Stimulated activated memory B cell treated with anti-CD40 and anti-IgM and Interleukin-4, amounts not matched to agents 10 μg/mL and 1 μg/mL and 100 μg/mL, for 72 hours (primary cell): Measurements from ENCODE around the gene SAMD3.
A peak's percentile ranks its signal among the peaks of the same experiment; 100 is the strongest.
"Not testable (repeated sequence)": the region's sequence is repeated elsewhere in the genome, so short reads cannot be mapped to it uniquely, and the experiment has no call there.

Source experiments
- ATAC-seq: fragments of 150-1000 bp; cut with Tn5 transposase; 2 replicates; pipeline ENCODE4 v1.10.0; 2021
- H3K27ac Mint-ChIP-seq: one replicate; pipeline ENCODE4 v1.8.0; 2022; ENCODE audit warnings: mild to moderate bottlenecking, mixed read lengths
- H3K27me3 Mint-ChIP-seq: one replicate; pipeline ENCODE4 v1.8.0; 2022; ENCODE audit warnings: mixed read lengths
- H3K36me3 Mint-ChIP-seq: one replicate; pipeline ENCODE4 v1.8.0; 2022; ENCODE audit warnings: mixed read lengths
- H3K4me1 Mint-ChIP-seq: one replicate; pipeline ENCODE4 v1.8.0; 2022; ENCODE audit warnings: mixed read lengths
- H3K4me3 Mint-ChIP-seq: one replicate; pipeline ENCODE4 v1.8.0; 2022; ENCODE audit warnings: mild to moderate bottlenecking, moderate library complexity, mixed read lengths
- H3K9me3 Mint-ChIP-seq: one replicate; pipeline ENCODE4 v1.8.0; 2022; ENCODE audit warnings: mixed read lengths

Gene SAMD3

GRCh38 chr6:130138116-130138908 is 84.4 kb downstream of the SAMD3 start:
- H3K4me1 Mint-ChIP-seq: no peaks in the 10 kb centered on the region
- ATAC-seq: no peak
- H3K9me3 Mint-ChIP-seq: peaks cover 2% of the 10 kb centered on the region
- peaks cover 76% of the 10 kb centered on the region for H3K36me3 Mint-ChIP-seq
- H3K27ac Mint-ChIP-seq: no peak overlapping the region
- H3K4me3 Mint-ChIP-seq: no peak overlapping the region
- H3K27me3 Mint-ChIP-seq: no peaks in the 10 kb centered on the region

DNA sequence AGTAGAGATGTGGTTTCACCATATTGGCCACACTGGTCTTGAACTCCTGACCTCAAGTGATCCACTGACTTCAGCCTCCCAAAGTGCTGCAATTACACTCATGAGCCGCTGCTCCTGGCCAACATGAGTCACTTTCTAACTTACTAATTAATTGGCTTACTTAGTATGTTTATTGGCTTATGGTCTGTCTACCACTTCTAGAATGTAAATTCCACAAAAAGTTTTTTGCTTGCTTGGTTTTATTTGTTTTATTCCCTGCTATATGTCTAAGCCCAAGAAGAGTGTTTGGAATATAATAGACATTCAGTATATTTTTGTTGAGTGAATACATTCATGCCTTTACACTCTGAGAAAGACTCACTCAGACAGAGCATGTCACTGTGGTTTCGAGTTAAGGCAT is 86.0 kb downstream of the SAMD3 start:
- Mint-ChIP-seq H3K4me1 (peaks cover 8% of the 10 kb centered on the region), H3K27ac (no peak overlapping the region), H3K4me3 (no peak overlapping the region), H3K9me3 (peaks cover 2% of the 10 kb centered on the region), H3K27me3 (no peaks in the 10 kb centered on the region), H3K36me3 (peaks cover 63% of the 10 kb centered on the region)
- ATAC-seq: no peak

DNA sequence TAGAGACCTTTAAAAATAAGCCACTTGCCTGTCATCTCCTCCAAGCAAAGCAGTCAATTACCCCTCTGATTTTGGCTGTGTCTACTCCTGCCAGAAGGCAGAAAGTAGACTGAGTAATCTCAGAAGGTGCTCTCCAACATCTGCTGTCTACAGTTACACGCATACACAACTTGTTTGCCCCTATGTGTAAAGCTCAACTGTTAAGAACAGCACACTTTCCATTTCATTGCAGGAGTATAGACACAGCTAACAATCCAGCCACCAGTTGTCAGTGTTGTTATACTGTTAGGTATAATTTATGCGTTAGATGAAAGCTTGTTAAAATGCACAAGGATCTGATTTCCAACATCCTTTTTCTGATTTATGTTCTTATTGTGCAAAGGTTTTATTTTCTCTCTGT is 88.2 kb downstream of the SAMD3 start:
- Mint-ChIP-seq H3K4me1 (peaks cover 24% of the 10 kb centered on the region), H3K36me3 (peaks cover 64% of the 10 kb centered on the region), H3K9me3 (peaks cover 2% of the 10 kb centered on the region), H3K27me3 (no peaks in the 10 kb centered on the region), H3K4me3 (no peak overlapping the region), H3K27ac (no peak overlapping the region)
- no peak for ATAC-seq

GRCh38 chr6:130132286-130132701 is 90.5 kb downstream of the SAMD3 start:
- H3K9me3 Mint-ChIP-seq: peaks cover 2% of the 10 kb centered on the region
- peaks cover 25% of the 10 kb centered on the region for H3K4me1 Mint-ChIP-seq
- peaks cover 49% of the 10 kb centered on the region for H3K36me3 Mint-ChIP-seq

DNA sequence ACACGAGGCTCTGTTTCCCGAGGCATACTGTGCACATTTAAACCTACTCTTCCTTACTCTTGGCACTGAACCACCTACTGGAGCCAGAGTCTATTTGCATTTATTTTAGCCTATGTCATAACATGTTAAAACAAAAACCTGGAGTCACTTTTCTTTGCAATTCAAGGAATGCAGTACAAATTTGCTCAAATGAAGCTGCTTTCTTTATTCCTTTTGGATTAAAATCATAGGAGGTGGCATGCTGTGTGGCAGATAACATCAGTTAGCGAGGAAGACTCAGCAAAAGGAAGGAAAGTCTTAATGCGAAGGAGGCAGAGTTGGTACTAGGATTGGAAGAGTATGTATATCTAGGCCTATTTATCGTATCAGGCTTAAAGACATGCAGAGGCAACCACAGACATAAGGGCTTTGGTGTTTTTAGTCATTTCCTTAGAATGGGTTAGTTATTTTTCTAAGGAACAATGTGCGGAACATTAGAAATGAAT is 92.9 kb downstream of the SAMD3 start:
- H3K4me3 Mint-ChIP-seq: no peak overlapping the region
- H3K4me1 Mint-ChIP-seq: peaks cover 45% of the 10 kb centered on the region
- peaks cover 48% of the 10 kb centered on the region for H3K36me3 Mint-ChIP-seq
- no peak for ATAC-seq
- no peak overlapping the region for H3K27ac Mint-ChIP-seq
- H3K9me3 Mint-ChIP-seq: no peaks in the 10 kb centered on the region
- H3K27me3 Mint-ChIP-seq: no peaks in the 10 kb centered on the region

More at GRCh38 chr6:130132286-130132701, 90.5 kb downstream of the SAMD3 start:
- peak overlapping the region; percentile 38 for H3K4me3 Mint-ChIP-seq
- ATAC-seq: peak; percentile 55
- H3K27ac Mint-ChIP-seq: peak overlapping the region; percentile 87
- no peaks in the 10 kb centered on the region for H3K27me3 Mint-ChIP-seq

GRCh38 chr6:130128326-130128725 is 94.4 kb downstream of the SAMD3 start:
- no peaks in the 10 kb centered on the region for H3K9me3 Mint-ChIP-seq
- no peak for ATAC-seq
- H3K27me3 Mint-ChIP-seq: no peaks in the 10 kb centered on the region
- H3K36me3 Mint-ChIP-seq: peaks cover 46% of the 10 kb centered on the region
- H3K27ac Mint-ChIP-seq: peak overlapping the region; percentile 6
- no peak overlapping the region for H3K4me3 Mint-ChIP-seq
- H3K4me1 Mint-ChIP-seq: peaks cover 45% of the 10 kb centered on the region

DNA sequence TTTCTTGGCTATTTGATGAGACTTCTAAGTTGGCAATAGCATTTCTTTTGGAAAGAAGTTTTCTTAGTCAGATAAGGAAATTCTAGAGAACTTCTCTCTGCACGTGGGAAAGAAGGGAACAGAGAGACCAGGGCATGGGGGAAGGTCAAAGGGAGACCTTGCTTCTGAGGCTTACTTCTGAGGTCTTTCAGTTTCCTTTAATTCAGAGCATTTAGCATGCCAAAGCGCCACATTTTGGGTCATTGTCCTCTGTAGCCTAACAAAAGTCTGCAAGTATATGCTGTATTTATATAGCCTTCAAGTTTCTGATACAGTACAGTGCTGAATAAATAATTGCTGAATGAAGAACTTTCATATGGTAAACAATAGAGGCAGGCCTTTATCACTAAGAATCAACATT is 95.6 kb downstream of the SAMD3 start:
- Mint-ChIP-seq H3K4me1 (peaks cover 40% of the 10 kb centered on the region), H3K36me3 (peaks cover 44% of the 10 kb centered on the region), H3K9me3 (no peaks in the 10 kb centered on the region)

DNA sequence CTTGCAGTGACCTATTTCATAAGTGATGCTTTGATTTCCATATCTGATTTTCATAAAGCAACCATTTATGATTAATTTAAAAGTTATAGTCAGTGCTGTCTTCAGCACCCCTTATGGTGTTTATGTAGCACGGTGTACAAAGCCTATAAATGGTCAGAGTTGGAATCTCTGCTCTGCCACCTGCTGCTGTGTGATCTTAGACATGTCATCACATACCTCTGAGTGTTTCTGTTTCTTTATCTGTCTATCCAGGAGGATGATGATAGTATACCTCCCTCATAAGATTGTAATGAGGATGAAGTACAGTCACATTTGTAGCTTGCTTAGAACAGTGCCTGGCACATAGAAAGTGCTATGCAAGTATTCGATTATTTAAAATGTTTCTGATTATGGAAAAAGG is 100.5 kb downstream of the SAMD3 start:
- Mint-ChIP-seq H3K4me1 (peaks cover 29% of the 10 kb centered on the region), H3K36me3 (peaks cover 47% of the 10 kb centered on the region), H3K9me3 (no peaks in the 10 kb centered on the region), H3K4me3 (no peak overlapping the region), H3K27ac (no peak overlapping the region), H3K27me3 (no peaks in the 10 kb centered on the region)
- ATAC-seq: no peak

More for the DNA sequence above, 95.6 kb downstream of the SAMD3 start:
- Mint-ChIP-seq H3K27me3 (no peaks in the 10 kb centered on the region), H3K27ac (peak overlapping the region; percentile 50), H3K4me3 (no peak overlapping the region)
- ATAC-seq: no peak

DNA sequence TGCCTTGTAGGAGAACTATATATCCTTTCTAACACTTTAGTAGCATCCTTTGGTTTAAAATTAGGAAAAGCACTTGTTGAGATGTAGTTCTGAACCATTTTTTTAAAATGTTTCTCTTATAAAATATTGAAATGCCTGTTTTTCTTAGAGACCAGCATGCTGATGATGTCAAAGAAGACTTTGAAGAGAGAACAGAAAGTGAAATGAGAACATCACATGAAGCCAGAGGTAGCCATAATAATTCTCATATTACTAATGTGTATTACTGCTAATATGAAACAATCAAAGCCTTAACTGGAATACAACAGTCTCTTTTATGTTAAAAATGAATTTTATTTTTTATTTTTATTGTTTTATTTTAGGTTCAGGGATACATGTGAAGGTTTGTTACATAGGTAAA is 102.0 kb downstream of the SAMD3 start:
- H3K4me1 Mint-ChIP-seq: peaks cover 24% of the 10 kb centered on the region
- H3K27me3 Mint-ChIP-seq: no peaks in the 10 kb centered on the region
- peaks cover 41% of the 10 kb centered on the region for H3K36me3 Mint-ChIP-seq
- no peak for ATAC-seq
- H3K4me3 Mint-ChIP-seq: no peak overlapping the region
- H3K27ac Mint-ChIP-seq: peak overlapping the region; percentile 26
- H3K9me3 Mint-ChIP-seq: no peaks in the 10 kb centered on the region

DNA sequence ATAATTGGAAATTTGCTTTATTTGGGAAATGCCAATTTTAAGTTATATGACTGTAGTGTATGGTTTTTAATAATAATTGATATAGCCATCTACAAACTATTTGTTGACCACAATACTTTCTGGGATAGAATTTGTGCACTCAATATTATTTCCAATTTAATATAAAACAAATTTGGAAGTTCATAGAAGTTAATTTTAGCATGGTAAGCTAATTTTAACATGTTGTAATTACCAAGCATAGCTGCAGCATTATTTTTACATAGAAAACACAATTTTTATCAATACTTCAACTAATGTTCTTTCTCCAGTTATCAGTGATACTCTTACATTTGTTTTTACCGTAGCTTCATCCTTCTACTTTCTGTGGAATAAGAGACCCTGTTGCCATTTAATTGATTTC is 103.5 kb downstream of the SAMD3 start:
- Mint-ChIP-seq H3K4me1 (peaks cover 32% of the 10 kb centered on the region), H3K27me3 (no peaks in the 10 kb centered on the region), H3K27ac (peak overlapping the region; percentile 64), H3K4me3 (no peak overlapping the region), H3K9me3 (no peaks in the 10 kb centered on the region), H3K36me3 (peaks cover 33% of the 10 kb centered on the region)
- ATAC-seq: no peak

- H3K27ac Mint-ChIP-seq: peak overlapping the region; percentile 64
- peak; percentile 32 for ATAC-seq
- H3K36me3 Mint-ChIP-seq: peaks cover 28% of the 10 kb centered on the region
- H3K27me3 Mint-ChIP-seq: no peaks in the 10 kb centered on the region
- H3K4me1 Mint-ChIP-seq: peaks cover 38% of the 10 kb centered on the region
- no peaks in the 10 kb centered on the region for H3K9me3 Mint-ChIP-seq
- H3K4me3 Mint-ChIP-seq: no peak overlapping the region
Observed at GRCh38 chr6:130118236-130118635, 104.5 kb downstream of the SAMD3 start.

GRCh38 chr6:130117187-130117701 is 105.5 kb downstream of the SAMD3 start:
- ATAC-seq, H3K4me3 Mint-ChIP-seq, H3K9me3 Mint-ChIP-seq, H3K27ac Mint-ChIP-seq, H3K27me3 Mint-ChIP-seq: not testable (repeated sequence)
- Mint-ChIP-seq H3K36me3 (peaks cover 34% of the 10 kb centered on the region), H3K4me1 (peaks cover 38% of the 10 kb centered on the region)

DNA sequence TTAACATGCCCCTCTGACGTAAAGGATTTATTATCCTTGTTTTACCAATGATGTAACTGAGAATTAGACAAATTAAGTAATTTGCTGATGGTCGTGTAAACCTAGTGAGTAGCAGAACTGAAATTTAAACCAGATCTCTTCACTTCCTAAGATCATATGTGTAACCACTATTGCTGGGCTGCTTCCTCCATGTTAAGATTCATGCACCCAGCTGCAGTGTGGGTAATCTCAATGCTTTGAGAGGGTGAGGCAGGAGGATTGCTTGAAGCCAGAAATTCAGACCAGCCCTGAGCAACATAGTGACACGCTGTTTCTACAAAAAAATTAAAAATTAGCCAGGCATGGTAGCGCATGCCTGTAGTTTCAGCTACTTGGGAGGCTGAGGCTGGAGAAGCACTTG is 106.5 kb downstream of the SAMD3 start:
- ATAC-seq: peak; percentile 59
- no peaks in the 10 kb centered on the region for H3K9me3 Mint-ChIP-seq
- no peak overlapping the region for H3K4me3 Mint-ChIP-seq
- peaks cover 40% of the 10 kb centered on the region for H3K36me3 Mint-ChIP-seq
- no peaks in the 10 kb centered on the region for H3K27me3 Mint-ChIP-seq
- H3K27ac Mint-ChIP-seq: peak overlapping the region; percentile 96
- H3K4me1 Mint-ChIP-seq: peaks cover 44% of the 10 kb centered on the region

GRCh38 chr6:130115036-130115435 is 107.7 kb downstream of the SAMD3 start:
- Mint-ChIP-seq H3K9me3 (peaks cover 3% of the 10 kb centered on the region), H3K27me3 (no peaks in the 10 kb centered on the region), H3K36me3 (peaks cover 40% of the 10 kb centered on the region), H3K27ac (peak overlapping the region; percentile 96), H3K4me3 (peak overlapping the region; percentile 29), H3K4me1 (peaks cover 53% of the 10 kb centered on the region)
- ATAC-seq: peak; percentile 96

GRCh38 chr6:130113201-130113710 is 109.5 kb downstream of the SAMD3 start:
- peaks cover 51% of the 10 kb centered on the region for H3K4me1 Mint-ChIP-seq
- no peak for ATAC-seq
- peaks cover 44% of the 10 kb centered on the region for H3K36me3 Mint-ChIP-seq
- no peaks in the 10 kb centered on the region for H3K27me3 Mint-ChIP-seq
- H3K9me3 Mint-ChIP-seq: peaks cover 11% of the 10 kb centered on the region
- peak overlapping the region; percentile 96 for H3K27ac Mint-ChIP-seq
- H3K4me3 Mint-ChIP-seq: no peak overlapping the region

DNA sequence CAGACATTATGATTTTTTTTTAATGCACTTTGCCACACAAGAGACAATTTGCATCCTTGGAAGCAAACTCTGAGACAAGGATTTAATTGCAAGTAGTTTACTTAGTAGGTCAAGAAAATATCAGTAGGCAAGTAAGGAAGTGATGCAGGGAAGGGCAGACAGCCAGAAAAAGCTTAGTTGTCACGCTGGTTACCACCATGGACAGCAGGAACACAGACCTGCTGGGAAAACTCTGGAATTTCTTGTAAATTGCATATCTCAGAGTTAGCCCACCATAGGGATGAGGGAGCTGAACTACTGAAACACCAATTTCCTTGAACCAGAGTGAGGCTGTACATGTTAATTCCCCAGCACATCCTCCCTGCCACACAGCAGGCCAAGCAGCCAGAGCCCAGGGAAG is 111.7 kb downstream of the SAMD3 start:
- Mint-ChIP-seq H3K27me3 (no peaks in the 10 kb centered on the region), H3K9me3 (peaks cover 11% of the 10 kb centered on the region), H3K4me1 (peaks cover 59% of the 10 kb centered on the region), H3K4me3 (no peak overlapping the region), H3K27ac (peak overlapping the region; percentile 46), H3K36me3 (peaks cover 44% of the 10 kb centered on the region)
- no peak for ATAC-seq
